Measurements from ENCODE around the gene PRKCH. TPM values are rescaled to one million over a fixed set of nuclear protein-coding genes. Genes with fewer than 3 reads are reported as not detected.
A peak's percentile ranks its signal among the peaks of the same experiment; 100 is the strongest.

The PRKCH gene
- total RNA-seq, 2 donors from 2014 or later, result 18.2 to 82.4 TPM

DNA sequence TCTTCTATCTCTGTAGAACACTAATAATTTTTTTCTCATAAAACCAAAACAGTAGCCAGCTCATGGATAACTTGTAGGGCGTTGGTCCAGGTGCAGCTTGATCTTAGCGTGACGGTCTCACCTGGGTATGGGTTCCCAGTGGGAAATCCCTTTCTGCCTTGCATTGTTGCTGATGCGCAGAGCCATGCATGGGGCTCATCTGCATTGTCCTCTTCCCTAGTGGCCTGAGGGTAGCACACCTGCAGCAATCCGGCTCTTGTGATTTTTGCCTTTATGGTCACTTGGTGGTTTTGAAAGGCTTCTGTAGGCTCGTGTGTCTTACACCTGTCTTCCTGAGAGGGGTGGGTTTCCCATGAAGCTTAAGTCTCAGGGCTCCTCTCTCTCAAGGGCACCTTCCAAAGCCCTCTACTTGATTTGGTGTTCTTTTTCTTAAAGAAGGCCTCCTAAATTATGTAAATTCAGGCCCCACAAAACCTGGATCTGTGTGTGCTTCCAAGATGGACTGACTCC, 130.6 kb downstream of the PRKCH start:
- H3K4me3 ChIP-seq, result no peak overlapping the region
- 87 to 92% methylated on average over 6 of the region's 6 CpGs for WGBS, 2 donors
- ATAC-seq, result no peak

DNA sequence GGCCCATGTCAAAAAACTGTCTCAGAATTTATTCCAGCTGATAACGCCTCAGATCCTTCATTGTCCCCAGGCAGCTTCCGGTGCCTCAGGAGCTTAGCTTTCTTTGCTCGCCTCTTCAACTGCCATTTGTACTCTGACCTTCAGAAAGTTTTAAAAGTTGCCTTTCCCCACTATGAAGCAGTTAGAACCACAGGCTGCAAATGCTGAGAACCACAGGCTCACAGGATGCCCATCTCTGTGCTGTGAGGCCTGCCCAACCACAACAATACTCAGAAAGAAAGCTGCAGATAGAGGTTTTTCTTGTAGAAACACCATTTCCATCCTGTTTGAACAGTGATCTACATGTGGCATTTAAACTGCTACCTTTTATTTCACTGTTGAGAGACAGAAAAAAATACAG, 131.1 kb downstream of the PRKCH start:
- TF ChIP-seq, protein P1, sequence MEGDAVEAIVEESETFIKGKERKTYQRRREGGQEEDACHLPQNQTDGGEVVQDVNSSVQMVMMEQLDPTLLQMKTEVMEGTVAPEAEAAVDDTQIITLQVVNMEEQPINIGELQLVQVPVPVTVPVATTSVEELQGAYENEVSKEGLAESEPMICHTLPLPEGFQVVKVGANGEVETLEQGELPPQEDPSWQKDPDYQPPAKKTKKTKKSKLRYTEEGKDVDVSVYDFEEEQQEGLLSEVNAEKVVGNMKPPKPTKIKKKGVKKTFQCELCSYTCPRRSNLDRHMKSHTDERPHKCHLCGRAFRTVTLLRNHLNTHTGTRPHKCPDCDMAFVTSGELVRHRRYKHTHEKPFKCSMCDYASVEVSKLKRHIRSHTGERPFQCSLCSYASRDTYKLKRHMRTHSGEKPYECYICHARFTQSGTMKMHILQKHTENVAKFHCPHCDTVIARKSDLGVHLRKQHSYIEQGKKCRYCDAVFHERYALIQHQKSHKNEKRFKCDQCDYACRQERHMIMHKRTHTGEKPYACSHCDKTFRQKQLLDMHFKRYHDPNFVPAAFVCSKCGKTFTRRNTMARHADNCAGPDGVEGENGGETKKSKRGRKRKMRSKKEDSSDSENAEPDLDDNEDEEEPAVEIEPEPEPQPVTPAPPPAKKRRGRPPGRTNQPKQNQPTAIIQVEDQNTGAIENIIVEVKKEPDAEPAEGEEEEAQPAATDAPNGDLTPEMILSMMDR (IDR thresholded peaks at IDR 0.05), result no peak
- no peak for TF ChIP-seq POLR2A (IDR thresholded peaks at IDR 0.05)
- Histone ChIP-seq H3K27ac (no peak overlapping the region), H3K4me1 (peaks cover 6% of the 10 kb centered on the region), H3K36me3 (replicated peaks in 1 of 2; ENCODE audit: insufficient read depth in 1 of 2, low read depth in 2 of 2) (no peaks in the 10 kb centered on the region), H3K27me3 (no peaks in the 10 kb centered on the region), H3K9me3 (no peaks in the 10 kb centered on the region), H3K4me3 (no peak overlapping the region)
- DNase-seq (no peak), ATAC-seq (no peak)
- intact Hi-C loops (cut with DNase I), result no loop called here
- WGBS, 2 donors, result 90 to 98% methylated on average over 3 of the region's 3 CpGs

More for the DNA sequence above, 130.6 kb downstream of the PRKCH start:
- TF ChIP-seq, protein P1 (IDR thresholded peaks at IDR 0.05), result no peak
- no peak for TF ChIP-seq POLR2A (IDR thresholded peaks at IDR 0.05)
- intact Hi-C loops (cut with DNase I), result no loop called here
- H3K27me3 ChIP-seq, result no peaks in the 10 kb centered on the region
- H3K9me3 ChIP-seq, result no peaks in the 10 kb centered on the region
- no peak for DNase-seq
- H3K27ac ChIP-seq, result no peak overlapping the region
- peaks cover 6% of the 10 kb centered on the region for H3K4me1 ChIP-seq
- no peaks in the 10 kb centered on the region for H3K36me3 ChIP-seq (replicated peaks in 1 of 2; ENCODE audit: insufficient read depth in 1 of 2, low read depth in 2 of 2)

DNA sequence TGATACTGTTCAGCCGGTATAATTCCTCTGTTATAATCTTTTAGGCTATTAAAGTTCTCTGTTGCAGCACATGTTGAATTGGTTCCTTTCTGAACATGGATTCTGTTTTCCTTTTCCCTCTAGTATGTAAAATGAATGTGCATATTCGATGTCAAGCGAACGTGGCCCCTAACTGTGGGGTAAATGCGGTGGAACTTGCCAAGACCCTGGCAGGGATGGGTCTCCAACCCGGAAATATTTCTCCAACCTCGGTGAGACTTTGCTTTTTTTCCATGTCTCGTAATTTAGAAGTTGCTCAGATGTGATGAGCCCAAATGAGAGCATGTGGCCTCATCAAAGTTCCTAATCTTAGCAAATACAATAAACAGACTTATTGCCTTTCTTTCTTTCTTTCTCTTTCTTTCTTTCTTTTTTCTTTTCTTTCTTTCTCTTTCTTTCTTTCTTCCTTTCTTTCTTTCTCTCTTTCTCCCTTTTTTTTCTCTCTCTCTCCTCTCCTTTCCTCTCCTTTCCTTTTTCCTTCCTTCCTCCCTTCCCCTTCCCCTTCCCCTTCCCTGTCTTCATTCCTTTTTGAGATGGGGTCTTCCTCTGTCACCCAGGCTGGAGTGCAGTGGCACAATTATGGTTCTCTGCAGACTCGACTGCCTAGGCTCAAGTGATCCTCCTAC, 131.9 kb downstream of the PRKCH start:
- ATAC-seq (no peak), DNase-seq (no peak)
- H3K4me1 ChIP-seq, result peaks cover 6% of the 10 kb centered on the region
- TF ChIP-seq, protein P1 (IDR thresholded peaks at IDR 0.05), result no peak
- no peak for TF ChIP-seq POLR2A (IDR thresholded peaks at IDR 0.05)
- H3K4me3 ChIP-seq, result no peak overlapping the region
- H3K27me3 ChIP-seq, result no peaks in the 10 kb centered on the region
- H3K9me3 ChIP-seq, result no peaks in the 10 kb centered on the region
- H3K36me3 ChIP-seq (replicated peaks in 1 of 2; ENCODE audit: insufficient read depth in 1 of 2, low read depth in 2 of 2), result peaks cover 0 to 4% of the 10 kb centered on the region in 2 donors
- H3K27ac ChIP-seq, result no peak overlapping the region
- intact Hi-C loops (cut with DNase I), result no loop called here
- WGBS, 2 donors, result 83 to 84% methylated on average over 9 of the region's 9 CpGs

DNA sequence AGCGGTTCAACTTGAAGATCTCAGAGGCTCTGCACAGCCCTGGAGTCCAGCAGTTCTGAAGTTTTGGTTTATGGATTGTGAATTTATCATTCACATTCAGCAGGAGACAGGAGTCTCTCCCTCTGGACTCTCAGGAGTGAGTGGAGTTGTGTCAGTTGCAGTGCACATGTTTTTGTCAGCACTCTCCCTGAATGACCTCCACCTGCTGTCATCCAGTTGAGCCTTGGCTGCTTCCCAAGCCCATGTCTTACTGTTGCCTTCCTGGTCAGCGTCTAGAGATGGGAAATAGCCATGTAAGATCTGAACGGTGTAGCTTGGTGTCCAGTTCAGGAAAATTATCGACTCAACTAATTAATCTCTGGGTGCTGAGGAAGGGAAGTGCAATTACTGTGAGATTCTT, 133.2 kb downstream of the PRKCH start:
- H3K4me3 ChIP-seq, result no peak overlapping the region
- ATAC-seq, result peak; percentile 35
- intact Hi-C loops (cut with DNase I), result no loop called here

DNA sequence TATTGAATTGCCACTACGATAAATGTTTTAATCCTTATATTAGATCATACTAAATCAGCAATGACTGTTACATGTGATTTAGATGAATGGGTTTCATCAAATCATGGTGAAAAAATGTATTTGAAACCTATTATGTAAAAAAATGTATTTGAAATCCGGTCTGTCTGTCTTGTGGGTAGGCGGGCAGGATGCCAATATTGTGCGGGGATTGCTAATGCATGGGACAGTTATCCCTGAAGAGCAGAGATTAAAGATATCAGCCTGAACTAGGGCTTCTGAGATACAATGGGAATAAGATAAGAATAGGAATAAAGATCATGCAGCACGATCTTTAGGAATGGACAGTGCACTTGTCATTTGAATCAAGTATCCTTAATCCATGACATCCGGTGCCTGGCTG, 134.0 kb downstream of the PRKCH start:
- H3K27ac ChIP-seq, result no peak overlapping the region
- no peak overlapping the region for H3K4me3 ChIP-seq
- TF ChIP-seq POLR2A (IDR thresholded peaks at IDR 0.05), result no peak
- TF ChIP-seq, protein P1 (IDR thresholded peaks at IDR 0.05), result no peak
- DNase-seq (no peak), ATAC-seq (no peak)
- intact Hi-C loops (cut with DNase I), result loop anchor here (5.0 kb wide), 1 partner anchor 382 kb away; no protein-coding TSS in a partner anchor
- H3K27me3 ChIP-seq, result no peaks in the 10 kb centered on the region
- H3K4me1 ChIP-seq, result peaks cover 6% of the 10 kb centered on the region
- H3K9me3 ChIP-seq, result no peaks in the 10 kb centered on the region
- H3K36me3 ChIP-seq (replicated peaks in 1 of 2; ENCODE audit: insufficient read depth in 1 of 2, low read depth in 2 of 2), result peaks cover 0 to 4% of the 10 kb centered on the region in 2 donors
- 83 to 86% methylated on average over 6 of the region's 6 CpGs for WGBS, 2 donors

More for the DNA sequence above, 133.2 kb downstream of the PRKCH start:
- no peaks in the 10 kb centered on the region for H3K9me3 ChIP-seq
- no peak for TF ChIP-seq POLR2A (IDR thresholded peaks at IDR 0.05)
- H3K4me1 ChIP-seq, result peaks cover 6% of the 10 kb centered on the region
- WGBS, 2 donors, result 25 to 31% methylated on average over 4 of the region's 4 CpGs
- DNase-seq, result peak; percentile 36 to 79 (median 64)
- no peaks in the 10 kb centered on the region for H3K27me3 ChIP-seq
- H3K36me3 ChIP-seq (replicated peaks in 1 of 2; ENCODE audit: insufficient read depth in 1 of 2, low read depth in 2 of 2), result peaks cover 0 to 4% of the 10 kb centered on the region in 2 donors
- H3K27ac ChIP-seq, result no peak overlapping the region

Data from body of pancreas (tissue), 4 donors.